Measurements from ENCODE around the gene SYPL1.

The SYPL1 gene

GRCh38 chr7:106061301-106061979 lies 50.7 kb downstream of the SYPL1 start:
- DNase-seq (ENCODE audit: low spot score), result peak; percentile 54
- in situ Hi-C loops (cut with MboI; ENCODE audit: low pct_unique_long_range_greater_than_20kb, low sequenced_read_pairs, unreplicated experiment), result loop anchor here (25.0 kb wide), 1 partner anchor 401 kb away; no protein-coding TSS in a partner anchor
- TF ChIP-seq CTCF (IDR thresholded peaks at IDR 0.05; ENCODE audit: extremely low read depth, insufficient read depth, missing control alignments), result no peak

GRCh38 chr7:106060394-106060920 lies 51.7 kb downstream of the SYPL1 start:
- no peak for TF ChIP-seq CTCF (IDR thresholded peaks at IDR 0.05; ENCODE audit: extremely low read depth, insufficient read depth, missing control alignments)
- no peak for DNase-seq (ENCODE audit: low spot score)
- in situ Hi-C loops (cut with MboI; ENCODE audit: low pct_unique_long_range_greater_than_20kb, low sequenced_read_pairs, unreplicated experiment), result loop anchor here (25.0 kb wide), 1 partner anchor 402 kb away; no protein-coding TSS in a partner anchor

- in situ Hi-C loops (cut with MboI; ENCODE audit: low pct_unique_long_range_greater_than_20kb, low sequenced_read_pairs, unreplicated experiment), result loop anchor here (5.0 to 25.0 kb wide), 2 partner anchors 88 to 403 kb away; no protein-coding TSS in a partner anchor
- no peak for TF ChIP-seq CTCF (IDR thresholded peaks at IDR 0.05; ENCODE audit: extremely low read depth, insufficient read depth, missing control alignments)
Observed at GRCh38 chr7:106059556-106059955, 52.6 kb downstream of the SYPL1 start.

GRCh38 chr7:106058928-106059324 lies 53.2 kb downstream of the SYPL1 start:
- TF ChIP-seq CTCF (IDR thresholded peaks at IDR 0.05; ENCODE audit: extremely low read depth, insufficient read depth, missing control alignments), result no peak
- in situ Hi-C loops (cut with MboI; ENCODE audit: low pct_unique_long_range_greater_than_20kb, low sequenced_read_pairs, unreplicated experiment), result loop anchor here (5.0 to 25.0 kb wide), 2 partner anchors 88 to 403 kb away; no protein-coding TSS in a partner anchor
- DNase-seq (ENCODE audit: low spot score), result no peak

More at GRCh38 chr7:106059556-106059955, 52.6 kb downstream of the SYPL1 start:
- no peak for DNase-seq (ENCODE audit: low spot score)

- peak; percentile 77 for DNase-seq (ENCODE audit: low spot score)
- in situ Hi-C loops (cut with MboI; ENCODE audit: low pct_unique_long_range_greater_than_20kb, low sequenced_read_pairs, unreplicated experiment), result loop anchor here (5.0 to 25.0 kb wide), 2 partner anchors 89 to 404 kb away; no protein-coding TSS in a partner anchor
- TF ChIP-seq CTCF (IDR thresholded peaks at IDR 0.05; ENCODE audit: extremely low read depth, insufficient read depth, missing control alignments), result no peak
Observed at GRCh38 chr7:106057962-106058927, 53.9 kb downstream of the SYPL1 start.

Data from GM13977 (cell line).